Body of pancreas (tissue), 4 donors: ENCODE results near the gene DNPEP. TPM values are rescaled to one million over a fixed set of nuclear protein-coding genes. Genes with fewer than 3 reads are reported as not detected.

Source experiments
- ATAC-seq: fragments of 150-250 bp; one replicate; pipeline ENCODE4 v1.9.1; 2016
- DNase-seq, 4 donors: peaks; one replicate each; pipeline ENCODE4 v3.0.0-alpha.2; 2019
- H3K27ac ChIP-seq, 4 donors: fragments of 200-600 bp; sonication (generic); 1 replicate in 3 of 4; 2 replicates in 1 of 4; pipeline versions ENCODE4 v1.5.1 to v1.6.1; 2016 to 2019; ENCODE audit warnings: mild to moderate bottlenecking in 1 of 4, mixed read lengths in 1 of 4, moderate library complexity in 1 of 4
- H3K27me3 ChIP-seq, 2 donors: fragments of 200-600 bp; sonication (generic); one replicate each; pipeline ENCODE4 v1.6.0; 2016; ENCODE audit warnings: mild to moderate bottlenecking in 1 of 2
- H3K36me3 ChIP-seq, 2 donors: fragments of 200-600 bp; sonication (generic); replicated peaks in 1 of 2; 2 replicates each; pipeline ENCODE4 v1.5.1; 2016; ENCODE audit warnings: low read depth in 2 of 2; ENCODE audit not compliant: insufficient read depth in 1 of 2
- H3K4me1 ChIP-seq: fragments of 200-600 bp; sonication (generic); one replicate; pipeline ENCODE4 v1.6.0; 2016
- H3K4me3 ChIP-seq, 2 donors: fragments of 200-600 bp; sonication (generic); 1 replicate in 1 of 2; 2 replicates in 1 of 2; pipeline ENCODE4 v1.5.1; 2016 to 2019
- H3K9me3 ChIP-seq, 3 donors: fragments of 200-600 bp; sonication (generic); 1 replicate in 2 of 3; 2 replicates in 1 of 3; pipeline ENCODE4 v1.5.1; 2016
- CTCF ChIP-seq, 7 experiments: fragments of 450-650 bp in 4 of 7; fragments of 200-600 bp in 3 of 7; sonication (generic) in 3 of 7; IDR thresholded peaks; one replicate each; pipeline ENCODE4 v1.5.1; 2016 to 2019; ENCODE audit warnings: antibody characterized with exemption in 7 of 7
- POLR2A ChIP-seq, 3 donors: fragments of 450-650 bp; IDR thresholded peaks; one replicate each; pipeline ENCODE4 v1.6.1; 2016; ENCODE audit warnings: antibody characterized with exemption in 3 of 3, mild to moderate bottlenecking in 2 of 3
- WGBS, 2 donors: methylation state at CpG; one replicate each; pipeline ENCODE4 v1.1.5; 2017; 5-methylcytosine and 5-hydroxymethylcytosine counted together
- intact Hi-C: fragments of 100-400 bp; cut with DNase I; formaldehyde crosslinking; loops from one replicate; pipeline ENCODE4 v1.15.1; 2023
- total RNA-seq, 2 donors: library from RNA; depleted of rRNA; stranded (reverse); fragments of >200 nt; gene quantifications; one replicate each; pipeline ENCODE4 v1.1.0, GENCODE V29; 2016

The DNPEP gene
- total RNA-seq, 2 donors from 2014 or later = 18.4 to 24.7 TPM

- Histone ChIP-seq H3K27me3 (no peaks in the 10 kb centered on the region), H3K4me1 (peaks cover 11% of the 10 kb centered on the region), H3K9me3 (no peaks in the 10 kb centered on the region), H3K4me3 (peak overlapping the region; percentile 60 to 77), H3K27ac (peak overlapping the region; percentile 86 to 95 (median 92)), H3K36me3 (peaks cover 10 to 24% of the 10 kb centered on the region in 2 donors)
- no peak for TF ChIP-seq CTCF (IDR thresholded peaks at IDR 0.05)
- 45 to 61% methylated on average over 17 to 19 of the region's 19 CpGs for WGBS, 2 donors
- no peak for ATAC-seq
- intact Hi-C loops = no loop called here
- no peak for DNase-seq
Observed at GRCh38 chr2:219386532-219387280, 1.0 kb downstream of the DNPEP start.

- DNase-seq (no peak), ATAC-seq (no peak)
- Histone ChIP-seq H3K36me3 (peaks cover 10 to 29% of the 10 kb centered on the region in 2 donors), H3K9me3 (no peaks in the 10 kb centered on the region), H3K27me3 (no peaks in the 10 kb centered on the region), H3K27ac (no peak overlapping the region), H3K4me3 (no peak overlapping the region), H3K4me1 (peaks cover 11% of the 10 kb centered on the region)
- intact Hi-C loops = no loop called here
- WGBS, 2 donors = 89 to 91% methylated on average over 19 of the region's 19 CpGs
- TF ChIP-seq POLR2A (IDR thresholded peaks at IDR 0.05) = no peak
- no peak for TF ChIP-seq CTCF (IDR thresholded peaks at IDR 0.05)
Observed at GRCh38 chr2:219385958-219386520, 1.7 kb downstream of the DNPEP start.

- intact Hi-C loops = no loop called here
- peaks cover 10 to 34% of the 10 kb centered on the region in 2 donors for H3K36me3 ChIP-seq
- ATAC-seq (no peak), DNase-seq (peak in 1 of 4 donors; percentile 15)
- no peak overlapping the region for H3K4me3 ChIP-seq
- H3K9me3 ChIP-seq = no peaks in the 10 kb centered on the region
- peaks cover 11% of the 10 kb centered on the region for H3K4me1 ChIP-seq
- no peak overlapping the region for H3K27ac ChIP-seq
- TF ChIP-seq CTCF (IDR thresholded peaks at IDR 0.05) (no peak), POLR2A (IDR thresholded peaks at IDR 0.05) (no peak)
- H3K27me3 ChIP-seq = no peaks in the 10 kb centered on the region
- WGBS, 2 donors = 50 to 68% methylated on average over 2 of the region's 2 CpGs
Observed at GRCh38 chr2:219384859-219385258, 2.9 kb downstream of the DNPEP start.

GRCh38 chr2:219384083-219384713, 3.5 kb downstream of the DNPEP start:
- TF ChIP-seq CTCF (IDR thresholded peaks at IDR 0.05) (no peak), POLR2A (IDR thresholded peaks at IDR 0.05) (no peak)
- Histone ChIP-seq H3K36me3 (peaks cover 10 to 34% of the 10 kb centered on the region in 2 donors), H3K4me1 (peaks cover 11% of the 10 kb centered on the region), H3K9me3 (no peaks in the 10 kb centered on the region), H3K27ac (no peak overlapping the region), H3K27me3 (no peaks in the 10 kb centered on the region), H3K4me3 (no peak overlapping the region)
- intact Hi-C loops = no loop called here
- WGBS, 2 donors = 88 to 90% methylated on average over 14 to 15 of the region's 15 CpGs
- DNase-seq (no peak), ATAC-seq (no peak)
